Natural killer cell (primary cell): ENCODE measurements around the gene KAZN. TPM values are rescaled to one million over a fixed set of nuclear protein-coding genes. Genes with fewer than 3 reads are reported as not detected.

ENCODE experiments used
- ATAC-seq, 3 donors: fragments of 150-1000 bp in 2 of 3; fragments of 200-7000 bp in 1 of 3; cut with Tn5 transposase; 1 replicate in 1 of 3; 2 replicates in 2 of 3; pipeline ENCODE4 v1.10.0; 2021; ENCODE audit warnings: mild to moderate bottlenecking in 2 of 3, moderate library complexity in 2 of 3
- DNase-seq, 2 donors: peaks; one replicate each; pipeline versions ENCODE4 v3.0.0 to v3.0.0-alpha.2; 2013 to 2021; ENCODE audit warnings: mixed read lengths in 1 of 2
- H3K27ac ChIP-seq: one replicate; pipeline ENCODE4 v1.5.1; 2013; ENCODE audit warnings: mild to moderate bottlenecking, low read length
- H3K27me3 ChIP-seq: one replicate; pipeline ENCODE4 v1.6.1; 2013; ENCODE audit warnings: low read length; ENCODE audit not compliant: control insufficient read depth, insufficient read depth
- H3K36me3 ChIP-seq: one replicate; pipeline ENCODE4 v1.6.1; 2013; ENCODE audit warnings: low read length; ENCODE audit not compliant: control insufficient read depth, insufficient read depth
- H3K4me1 ChIP-seq: one replicate; pipeline ENCODE4 v1.6.1; 2013; ENCODE audit warnings: low read length; ENCODE audit not compliant: control insufficient read depth, insufficient read depth
- H3K4me3 ChIP-seq: one replicate; pipeline ENCODE4 v1.5.1; 2013; ENCODE audit warnings: low read length
- H3K9me3 ChIP-seq: one replicate; pipeline ENCODE4 v1.6.1; 2013; ENCODE audit warnings: low read length; ENCODE audit not compliant: control insufficient read depth, insufficient read depth
- H3K27ac Mint-ChIP-seq, 2 donors: one replicate each; pipeline ENCODE4 v1.8.0; 2022; ENCODE audit warnings: mild to moderate bottlenecking in 2 of 2, mixed read lengths in 2 of 2, moderate library complexity in 1 of 2
- H3K27me3 Mint-ChIP-seq, 2 donors: one replicate each; pipeline ENCODE4 v1.8.0; 2022; ENCODE audit warnings: low read depth in 2 of 2, mixed read lengths in 2 of 2
- H3K36me3 Mint-ChIP-seq: one replicate; pipeline ENCODE4 v1.8.0; 2022; ENCODE audit warnings: mixed read lengths
- H3K4me1 Mint-ChIP-seq, 2 donors: one replicate each; pipeline ENCODE4 v1.8.0; 2022; ENCODE audit warnings: mixed read lengths in 2 of 2
- H3K4me3 Mint-ChIP-seq: one replicate; pipeline ENCODE4 v1.8.0; 2022; ENCODE audit warnings: mild to moderate bottlenecking, moderate library complexity, mixed read lengths
- H3K9me3 Mint-ChIP-seq, 2 donors: one replicate each; pipeline ENCODE4 v1.8.0; 2022; ENCODE audit warnings: mixed read lengths in 2 of 2
- WGBS: methylation state at CpG from one replicate; pipeline ENCODE4 v1.1.7; 2013; ENCODE audit warnings: missing lambda C conversion rate; ENCODE audit not compliant: insufficient coverage; 5-methylcytosine and 5-hydroxymethylcytosine counted together
- intact Hi-C: fragments of 100-400 bp; cut with micrococcal nuclease; formaldehyde crosslinking; loops from one replicate; pipeline ENCODE4 v1.14.2; 2022
- total RNA-seq, 4 donors: library from RNA; stranded (reverse); fragments of 120-200 nt in 1 of 4; gene quantifications; one replicate each; pipeline versions ENCODE4 v1.2.3 to v1.2.4, GENCODE V29; 2013 to 2022
- TF ChIP-seq, protein P1 (sequence below): fragments of 200-600 bp; IDR thresholded peaks from one replicate; pipeline ENCODE4 v1.8.0; 2022; ENCODE audit warnings: antibody characterized with exemption

Gene KAZN
- total RNA-seq, 3 donors from 2014 or later (not counting 1 experiment from before 2014, with no cell fraction given), result 1.2 to 2.0 (median 1.7) TPM

DNA sequence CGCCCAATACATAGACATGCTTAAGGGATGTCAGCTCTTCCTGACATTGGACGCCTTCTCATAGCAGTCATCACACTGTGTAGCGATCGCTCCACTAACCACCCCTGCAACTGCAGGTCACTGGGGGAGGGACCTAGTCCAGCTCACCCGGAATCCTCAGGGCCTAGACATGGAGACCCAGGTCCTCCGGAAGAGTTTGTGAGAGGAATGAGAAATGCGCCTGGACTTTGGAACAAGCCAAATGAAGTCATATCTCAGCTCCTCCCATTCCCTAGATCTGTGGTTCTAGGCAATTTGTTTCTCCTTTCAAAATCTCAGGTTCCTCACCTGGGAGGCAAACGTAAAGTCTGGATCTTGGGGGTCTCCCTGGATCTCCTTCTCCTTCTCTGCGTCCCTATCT, 253.3 kb downstream of the KAZN start:
- no peak overlapping the region for H3K4me3 ChIP-seq
- Mint-ChIP-seq H3K9me3 (no peaks in the 10 kb centered on the region), H3K4me3 (no peak overlapping the region), H3K27me3 (peaks cover 13 to 26% of the 10 kb centered on the region in 2 donors), H3K4me1 (no peaks in the 10 kb centered on the region), H3K36me3 (no peaks in the 10 kb centered on the region), H3K27ac (no peak overlapping the region)
- H3K27ac ChIP-seq, result no peak overlapping the region
- TF ChIP-seq, protein P1, sequence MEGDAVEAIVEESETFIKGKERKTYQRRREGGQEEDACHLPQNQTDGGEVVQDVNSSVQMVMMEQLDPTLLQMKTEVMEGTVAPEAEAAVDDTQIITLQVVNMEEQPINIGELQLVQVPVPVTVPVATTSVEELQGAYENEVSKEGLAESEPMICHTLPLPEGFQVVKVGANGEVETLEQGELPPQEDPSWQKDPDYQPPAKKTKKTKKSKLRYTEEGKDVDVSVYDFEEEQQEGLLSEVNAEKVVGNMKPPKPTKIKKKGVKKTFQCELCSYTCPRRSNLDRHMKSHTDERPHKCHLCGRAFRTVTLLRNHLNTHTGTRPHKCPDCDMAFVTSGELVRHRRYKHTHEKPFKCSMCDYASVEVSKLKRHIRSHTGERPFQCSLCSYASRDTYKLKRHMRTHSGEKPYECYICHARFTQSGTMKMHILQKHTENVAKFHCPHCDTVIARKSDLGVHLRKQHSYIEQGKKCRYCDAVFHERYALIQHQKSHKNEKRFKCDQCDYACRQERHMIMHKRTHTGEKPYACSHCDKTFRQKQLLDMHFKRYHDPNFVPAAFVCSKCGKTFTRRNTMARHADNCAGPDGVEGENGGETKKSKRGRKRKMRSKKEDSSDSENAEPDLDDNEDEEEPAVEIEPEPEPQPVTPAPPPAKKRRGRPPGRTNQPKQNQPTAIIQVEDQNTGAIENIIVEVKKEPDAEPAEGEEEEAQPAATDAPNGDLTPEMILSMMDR, result no peak
- intact Hi-C loops, result no loop called here
- WGBS, result 84% methylated on average over 9 of the region's 9 CpGs
- ATAC-seq (no peak), DNase-seq (no peak)
- no peaks in the 10 kb centered on the region for H3K9me3 ChIP-seq
- H3K36me3 ChIP-seq, result no peaks in the 10 kb centered on the region
- H3K4me1 ChIP-seq, result no peaks in the 10 kb centered on the region
- no peaks in the 10 kb centered on the region for H3K27me3 ChIP-seq

GRCh38 chr1:14852291-14852690, 253.8 kb downstream of the KAZN start:
- Mint-ChIP-seq H3K36me3 (no peaks in the 10 kb centered on the region), H3K4me1 (no peaks in the 10 kb centered on the region), H3K4me3 (no peak overlapping the region), H3K27ac (no peak overlapping the region), H3K9me3 (no peaks in the 10 kb centered on the region), H3K27me3 (peaks cover 14 to 29% of the 10 kb centered on the region in 2 donors)
- H3K4me1 ChIP-seq, result no peaks in the 10 kb centered on the region
- no peak overlapping the region for H3K4me3 ChIP-seq
- no peak for DNase-seq
- 94% methylated on average over 9 of the region's 9 CpGs for WGBS
- no peaks in the 10 kb centered on the region for H3K27me3 ChIP-seq
- H3K27ac ChIP-seq, result no peak overlapping the region
- H3K9me3 ChIP-seq, result no peaks in the 10 kb centered on the region
- no peak for ATAC-seq
- intact Hi-C loops, result no loop called here
- H3K36me3 ChIP-seq, result no peaks in the 10 kb centered on the region
- TF ChIP-seq, protein P1, result no peak

GRCh38 chr1:14853518-14853917, 255.0 kb downstream of the KAZN start:
- Mint-ChIP-seq H3K4me1 (no peaks in the 10 kb centered on the region), H3K27ac (no peak overlapping the region), H3K9me3 (no peaks in the 10 kb centered on the region), H3K36me3 (no peaks in the 10 kb centered on the region), H3K27me3 (peaks cover 16 to 21% of the 10 kb centered on the region in 2 donors), H3K4me3 (no peak overlapping the region)
- DNase-seq, result no peak
- Histone ChIP-seq H3K4me1 (no peaks in the 10 kb centered on the region), H3K27me3 (no peaks in the 10 kb centered on the region), H3K4me3 (no peak overlapping the region), H3K9me3 (no peaks in the 10 kb centered on the region), H3K36me3 (no peaks in the 10 kb centered on the region), H3K27ac (no peak overlapping the region)
- intact Hi-C loops, result no loop called here
- ATAC-seq, result no peak
- TF ChIP-seq, protein P1, result no peak
- 81% methylated on average over 5 of the region's 5 CpGs for WGBS

- WGBS, result 73% methylated on average over 2 of the region's 3 CpGs
- no peaks in the 10 kb centered on the region for H3K36me3 Mint-ChIP-seq
These were observed 256.8 kb downstream of the KAZN start for GRCh38 chr1:14855268-14855667.

More at GRCh38 chr1:14855268-14855667, 256.8 kb downstream of the KAZN start:
- Mint-ChIP-seq H3K27ac (no peak overlapping the region), H3K9me3 (no peaks in the 10 kb centered on the region), H3K4me1 (no peaks in the 10 kb centered on the region), H3K27me3 (peaks cover 19 to 23% of the 10 kb centered on the region in 2 donors), H3K4me3 (no peak overlapping the region)
- intact Hi-C loops, result no loop called here
- Histone ChIP-seq H3K27ac (no peak overlapping the region), H3K27me3 (no peaks in the 10 kb centered on the region), H3K9me3 (no peaks in the 10 kb centered on the region), H3K36me3 (no peaks in the 10 kb centered on the region), H3K4me3 (no peak overlapping the region), H3K4me1 (no peaks in the 10 kb centered on the region)
- TF ChIP-seq, protein P1, result no peak
- ATAC-seq (no peak), DNase-seq (no peak)
